Measurements from ENCODE around the gene EID3.

GRCh38 chr12:104334581-104334980 is 31.0 kb downstream of the EID3 start:
- TF ChIP-seq CTCF (IDR thresholded peaks at IDR 0.05) = no peak
- no peak for TF ChIP-seq POLR2A (IDR thresholded peaks at IDR 0.05)

Data from Peyer's patch (tissue), 4 donors.